DOHH2 (cell line): ENCODE measurements around the gene VIPAS39.

Source experiments
- H3F3A ChIP-seq: fragments of 200-600 bp; sonication (generic), shearing (Covaris generic); 2 replicates; pipeline ENCODE4 v1.6.0; 2016; ENCODE audit warnings: antibody characterized with exemption, mild to moderate bottlenecking; ENCODE audit not compliant: control insufficient read depth, insufficient read depth
- H3K27ac ChIP-seq: fragments of 200-600 bp; sonication (generic); 2 replicates; pipeline ENCODE4 v1.5.1; 2014; ENCODE audit warnings: low read depth, mild to moderate bottlenecking, low read length, moderate library complexity
- H3K27me3 ChIP-seq: fragments of 200-600 bp; sonication (generic); 2 replicates; pipeline ENCODE4 v1.6.1; 2014; ENCODE audit warnings: mild to moderate bottlenecking, low read length, mixed read lengths; ENCODE audit not compliant: control insufficient read depth
- H3K36me3 ChIP-seq: fragments of 200-600 bp; sonication (generic); 2 replicates; pipeline ENCODE4 v1.6.1; 2014; ENCODE audit warnings: mild to moderate bottlenecking, low read length, moderate library complexity, mixed read lengths; ENCODE audit not compliant: control insufficient read depth
- H3K4me1 ChIP-seq: fragments of 200-600 bp; sonication (generic); 2 replicates; pipeline ENCODE4 v1.6.1; 2014; ENCODE audit warnings: mild to moderate bottlenecking, low read length, mixed read lengths; ENCODE audit not compliant: control insufficient read depth
- H3K4me2 ChIP-seq: fragments of 200-600 bp; sonication (generic); 2 replicates; pipeline ENCODE4 v1.6.0; 2014; ENCODE audit warnings: mild to moderate bottlenecking, low read length, moderate library complexity
- H3K4me3 ChIP-seq: fragments of 200-600 bp; sonication (generic); 2 replicates; pipeline ENCODE4 v1.5.1; 2014; ENCODE audit warnings: mild to moderate bottlenecking, low read length, mixed read lengths
- H3K79me2 ChIP-seq: fragments of 200-600 bp; sonication (generic); 2 replicates; pipeline ENCODE4 v1.6.1; 2014; ENCODE audit warnings: mild to moderate bottlenecking, low read length, mixed read lengths; ENCODE audit not compliant: control insufficient read depth
- H3K9me2 ChIP-seq: fragments of 200-600 bp; sonication (generic); replicated peaks from 2 replicates; pipeline ENCODE4 v1.6.1; 2014; ENCODE audit warnings: mild to moderate bottlenecking, low read length, mixed read lengths; ENCODE audit not compliant: control insufficient read depth
- H3K9me3 ChIP-seq: fragments of 200-600 bp; sonication (generic); 2 replicates; pipeline ENCODE4 v1.6.1; 2014; ENCODE audit warnings: antibody characterized with exemption, low read length, mixed read lengths; ENCODE audit not compliant: control insufficient read depth, insufficient read depth
- H4K20me1 ChIP-seq: fragments of 200-600 bp; sonication (generic); 2 replicates; pipeline ENCODE4 v1.6.0; 2014; ENCODE audit warnings: low read depth, mild to moderate bottlenecking, antibody characterized with exemption, low read length, moderate library complexity; ENCODE audit not compliant: control insufficient read depth, insufficient read depth
- CTCF ChIP-seq: fragments of 200-600 bp; sonication (generic); IDR thresholded peaks from one replicate; pipeline ENCODE4 v1.5.1; 2014; ENCODE audit warnings: antibody characterized with exemption, mild to moderate bottlenecking, low read depth, low read length; ENCODE audit not compliant: poor library complexity, severe bottlenecking
- EZH2phosphoT487 ChIP-seq: fragments of 200-600 bp; sonication (generic); IDR thresholded peaks from 2 replicates; pipeline ENCODE4 v1.6.1; 2017; ENCODE audit warnings: borderline replicate concordance, mild to moderate bottlenecking, antibody characterized with exemption, low read length, moderate library complexity, mixed read lengths

The VIPAS39 gene

GRCh38 chr14:77457115-77457521 is 283 bp downstream of the VIPAS39 start:
- peak overlapping the region; percentile 99 for H3K4me3 ChIP-seq
- H3K4me1 ChIP-seq: peaks cover 24% of the 10 kb centered on the region
- H3K79me2 ChIP-seq: peaks cover 71% of the 10 kb centered on the region
- H3K27ac ChIP-seq: peak overlapping the region; percentile 28; the same call in 1 of the 2 replicates
- no peak for TF ChIP-seq EZH2phosphoT487
- no peak for TF ChIP-seq CTCF
- H4K20me1 ChIP-seq: peaks cover 12% of the 10 kb centered on the region; the same call in 1 of the 2 replicates
- H3F3A ChIP-seq: no peaks in the 10 kb centered on the region
- no peaks in the 10 kb centered on the region for H3K9me3 ChIP-seq
- peaks cover 55% of the 10 kb centered on the region for H3K36me3 ChIP-seq
- no peaks in the 10 kb centered on the region for H3K27me3 ChIP-seq
- no peaks in the 10 kb centered on the region for H3K9me2 ChIP-seq
- peak overlapping the region; percentile 66 for H3K4me2 ChIP-seq

GRCh38 chr14:77455966-77456640 is 1.3 kb downstream of the VIPAS39 start:
- Histone ChIP-seq H4K20me1 (peaks cover 12% of the 10 kb centered on the region; the same call in 1 of the 2 replicates), H3K27me3 (no peaks in the 10 kb centered on the region), H3K4me3 (peak overlapping the region; percentile 99), H3K79me2 (peaks cover 61% of the 10 kb centered on the region), H3K27ac (no peak overlapping the region), H3K4me1 (peaks cover 24% of the 10 kb centered on the region), H3F3A (no peaks in the 10 kb centered on the region), H3K9me3 (no peaks in the 10 kb centered on the region), H3K36me3 (peaks cover 55% of the 10 kb centered on the region), H3K9me2 (no peaks in the 10 kb centered on the region), H3K4me2 (peak overlapping the region; percentile 66)
- TF ChIP-seq CTCF (no peak), EZH2phosphoT487 (no peak)

GRCh38 chr14:77442196-77442595 is 15.2 kb downstream of the VIPAS39 start:
- no peak overlapping the region for H3K4me3 ChIP-seq

More at GRCh38 chr14:77442196-77442595, 15.2 kb downstream of the VIPAS39 start:
- TF ChIP-seq CTCF: no peak
- Histone ChIP-seq H4K20me1 (no peaks in the 10 kb centered on the region), H3F3A (no peaks in the 10 kb centered on the region), H3K9me3 (no peaks in the 10 kb centered on the region), H3K36me3 (peaks cover 38% of the 10 kb centered on the region), H3K9me2 (no peaks in the 10 kb centered on the region), H3K27ac (no peak overlapping the region), H3K4me1 (no peaks in the 10 kb centered on the region), H3K4me2 (no peak overlapping the region), H3K27me3 (no peaks in the 10 kb centered on the region), H3K79me2 (no peaks in the 10 kb centered on the region)
